GDM1 (cell line): Measurements from ENCODE around the gene RFX5.
"Not testable (repeated sequence)": the region's sequence is repeated elsewhere in the genome, so short reads cannot be mapped to it uniquely, and the experiment has no call there.

Source experiments
- DNase-seq: peaks from one replicate; lab custom pipeline; 2025; lab: John Stamatoyannopoulos, UW

RFX5 gene

DNA sequence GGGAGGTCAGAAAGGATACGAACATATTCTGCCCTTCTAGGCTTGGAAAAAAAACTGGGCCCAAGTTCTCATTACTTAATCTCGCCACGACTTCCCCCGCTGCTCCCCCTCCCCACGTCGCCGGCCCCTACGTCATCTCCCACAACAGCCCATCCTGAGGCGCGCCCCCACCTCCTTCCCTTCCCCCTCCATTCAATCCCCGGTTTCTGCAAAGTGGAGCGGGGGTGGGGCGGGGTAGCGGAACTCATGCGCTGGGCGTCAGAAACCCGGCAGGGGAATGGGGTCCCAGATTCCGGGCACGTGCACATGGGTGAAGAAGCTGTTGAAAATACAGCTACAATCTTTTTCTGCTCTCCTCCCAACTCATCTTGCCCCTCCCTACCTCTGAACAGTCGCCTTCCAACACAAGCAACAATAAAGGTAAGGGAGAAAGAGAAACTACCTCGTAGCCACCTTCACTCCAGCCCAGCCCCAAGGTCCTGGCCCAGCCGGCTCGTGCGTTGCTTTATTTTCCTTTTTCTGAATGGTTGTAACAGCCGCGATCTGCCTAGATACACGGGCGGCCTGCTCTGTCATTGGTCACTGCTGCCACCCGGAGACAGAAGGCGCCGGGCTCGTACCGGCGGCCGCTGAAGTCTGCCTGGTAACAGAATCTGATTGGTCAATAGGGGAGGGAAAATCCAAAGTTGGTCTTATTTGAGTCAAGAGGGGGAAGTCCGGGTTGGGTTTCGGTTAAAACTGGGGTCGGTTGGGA, at the start of gene RFX5:
Gene RFX5, minus strand, starts transcription at position 484 of the 754 bp plus-strand sequence. CDS start 932 bp downstream, outside the sequence.
- peak; percentile 98 for DNase-seq

DNA sequence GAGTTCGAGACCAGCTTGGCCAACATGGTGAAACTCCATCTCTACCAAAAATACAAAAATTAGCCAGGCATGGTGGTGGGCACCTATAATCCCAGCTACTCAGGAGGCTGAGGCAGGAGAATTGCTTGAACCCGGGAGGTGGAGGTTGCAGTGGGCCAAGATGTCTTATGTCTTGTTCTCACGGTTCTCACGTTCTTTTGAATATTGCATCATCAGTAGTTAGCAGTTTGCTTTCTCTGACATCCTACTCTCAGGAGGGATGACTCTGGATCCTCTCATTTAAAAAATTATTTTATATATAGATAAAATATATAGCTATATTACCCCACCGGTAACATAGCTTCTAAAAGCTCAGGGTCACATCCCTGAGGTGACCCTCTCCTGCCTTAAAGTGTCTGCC, 49.2 kb upstream of the RFX5 start:
- not testable (repeated sequence) for DNase-seq

DNA sequence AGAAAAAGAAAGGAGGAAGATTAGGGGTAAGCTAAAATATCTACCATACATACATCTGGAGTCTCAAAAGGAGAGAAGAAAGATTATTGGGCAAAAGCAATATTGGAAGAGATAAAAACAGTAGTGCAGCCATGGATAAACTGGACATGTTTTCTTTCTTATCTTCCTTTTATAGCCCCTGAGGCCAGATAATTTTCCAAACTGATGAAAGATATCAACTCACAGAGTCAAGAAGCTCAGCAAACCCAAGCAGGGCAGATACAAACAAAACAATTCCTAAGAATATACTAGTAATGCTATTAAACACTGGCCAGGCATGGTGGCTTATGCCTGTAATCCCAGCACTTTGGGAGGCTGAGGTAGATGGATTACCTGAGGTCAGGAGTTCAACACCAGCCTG, 46.5 kb upstream of the RFX5 start:
- DNase-seq: no peak

DNA sequence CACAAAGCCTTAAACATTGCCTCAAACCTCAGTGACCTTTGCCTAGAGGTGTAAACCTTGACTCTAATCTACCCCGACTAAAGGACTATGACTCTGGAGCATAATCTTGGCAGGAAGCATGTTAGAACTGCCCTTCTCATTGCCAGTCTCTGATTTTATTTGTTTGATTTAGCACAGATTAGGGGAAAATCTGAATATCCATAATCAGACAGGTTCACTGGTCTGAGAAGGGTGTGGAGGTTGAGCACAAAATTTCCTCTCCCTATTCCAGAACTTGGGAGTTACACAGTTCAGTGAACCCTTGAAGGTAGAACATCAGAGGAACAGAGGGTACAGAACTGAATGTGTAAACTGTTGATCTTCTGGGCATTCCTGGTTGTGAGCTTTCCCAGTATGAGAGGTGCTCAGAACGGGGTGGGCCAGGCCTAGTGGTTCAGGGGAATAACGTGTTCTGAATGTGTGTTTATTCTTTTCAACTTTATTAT, 44.1 kb upstream of the RFX5 start:
- no peak for DNase-seq

DNA sequence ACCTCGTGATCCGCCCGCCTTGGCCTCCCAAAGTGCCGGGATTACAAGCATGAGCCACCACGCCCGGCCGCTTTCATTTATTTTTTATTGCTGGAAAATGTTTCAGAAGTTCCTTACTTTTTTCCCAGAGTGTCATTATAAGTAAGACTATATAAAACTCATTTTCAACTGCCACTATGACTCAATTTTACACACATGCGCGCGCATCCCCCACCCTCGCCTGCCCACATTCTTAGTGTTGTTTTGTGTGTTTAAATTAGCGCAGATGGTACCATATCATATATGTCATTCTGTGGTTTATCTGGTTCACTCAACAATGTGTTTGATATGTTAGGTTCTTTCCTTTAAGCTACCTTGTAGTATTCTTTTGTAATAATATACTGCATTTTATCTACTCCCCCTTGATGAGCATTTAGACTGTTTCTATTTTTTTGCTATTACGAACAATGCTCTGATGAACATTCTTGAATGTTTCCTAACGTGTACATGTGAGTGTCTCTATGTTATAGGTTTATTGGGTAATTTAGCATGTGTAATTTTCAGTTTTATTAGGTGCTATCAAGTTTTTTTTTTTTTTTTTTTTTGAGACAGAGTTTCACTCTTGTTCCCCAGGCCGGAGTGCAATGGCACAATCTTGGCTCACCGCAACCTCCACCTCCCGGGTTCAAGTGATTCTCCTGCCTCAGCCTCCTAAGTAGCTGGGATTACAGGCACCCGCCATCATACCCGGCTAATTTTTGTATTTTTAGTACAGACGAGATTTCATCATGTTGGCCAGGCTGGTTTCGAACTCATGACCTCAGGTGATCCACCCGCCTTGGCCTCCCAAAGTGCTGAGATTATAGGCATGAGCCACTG, 43.4 kb upstream of the RFX5 start:
- DNase-seq: not testable (repeated sequence)

DNA sequence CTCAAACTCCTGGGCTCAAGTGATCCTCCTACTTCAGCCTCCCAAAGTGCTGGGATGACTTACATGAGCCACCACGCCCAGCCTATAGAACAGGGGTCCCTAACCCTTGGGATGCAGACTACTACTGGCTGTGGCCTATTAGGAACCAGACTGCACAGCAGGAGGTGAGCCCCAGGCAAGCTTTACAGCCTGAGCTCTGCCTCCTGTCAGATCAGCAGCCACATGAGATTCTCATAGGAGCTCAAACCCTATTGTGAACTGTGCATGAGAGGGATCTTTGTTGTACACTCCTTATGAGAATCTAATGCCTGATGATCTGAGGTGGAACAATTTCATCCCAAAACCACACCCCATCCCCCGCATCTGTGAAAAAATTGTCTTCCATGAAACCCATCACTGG, 39.0 kb upstream of the RFX5 start:
- no peak for DNase-seq

DNA sequence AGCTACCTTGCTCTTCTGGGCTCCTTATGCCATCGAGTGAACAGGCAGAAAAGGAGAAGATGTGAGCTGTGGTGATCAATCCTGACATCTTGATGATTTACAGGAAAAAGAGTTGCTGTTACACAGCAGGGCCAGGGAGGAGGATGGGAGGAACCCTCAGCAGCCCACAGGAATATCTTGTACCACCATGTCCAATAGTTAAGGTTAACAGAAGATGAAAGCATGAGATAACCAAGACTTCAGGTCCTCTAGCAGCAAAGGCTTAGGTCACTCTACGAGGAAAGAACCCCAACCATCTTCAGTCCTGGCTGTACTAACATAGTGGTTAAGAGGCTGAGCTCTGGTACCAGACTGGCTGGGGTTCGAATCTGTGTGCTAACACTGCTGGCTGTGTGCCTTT, 37.5 kb upstream of the RFX5 start:
- DNase-seq: no peak

DNA sequence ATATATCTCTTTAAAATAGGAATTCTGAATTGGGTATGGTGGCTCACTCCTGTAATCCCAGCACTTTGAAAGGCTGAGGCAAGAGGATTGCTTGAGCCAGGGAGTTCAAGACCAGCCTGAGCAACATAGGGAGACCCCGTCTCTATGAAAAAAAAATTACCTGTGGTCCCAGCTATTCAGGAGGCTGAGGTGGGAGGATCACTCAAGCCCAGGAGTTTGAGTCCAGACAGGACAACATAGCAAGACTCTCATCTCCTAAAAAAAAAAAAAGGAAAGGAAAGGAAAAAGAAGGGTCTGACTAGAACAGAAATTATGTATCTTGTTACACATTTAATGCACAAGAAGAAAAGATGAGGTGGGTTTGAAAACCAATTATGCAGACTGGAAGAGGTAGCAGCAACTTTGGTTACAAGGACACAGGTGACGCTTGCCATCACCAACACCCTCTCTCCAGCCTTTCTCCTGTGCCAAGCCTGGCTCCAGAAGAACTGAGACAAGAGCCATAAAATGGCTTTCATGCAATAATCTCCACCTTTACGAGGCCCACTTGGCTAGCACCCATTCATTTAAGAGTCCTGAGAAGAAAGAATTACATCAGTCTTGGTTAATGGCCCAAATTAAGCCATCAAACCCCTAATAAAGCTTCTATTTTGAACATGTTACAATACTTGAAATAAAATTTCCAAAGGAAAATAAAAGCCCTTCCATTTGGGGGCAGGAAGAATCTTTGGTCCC, 30.3 kb upstream of the RFX5 start:
- DNase-seq: no peak

DNA sequence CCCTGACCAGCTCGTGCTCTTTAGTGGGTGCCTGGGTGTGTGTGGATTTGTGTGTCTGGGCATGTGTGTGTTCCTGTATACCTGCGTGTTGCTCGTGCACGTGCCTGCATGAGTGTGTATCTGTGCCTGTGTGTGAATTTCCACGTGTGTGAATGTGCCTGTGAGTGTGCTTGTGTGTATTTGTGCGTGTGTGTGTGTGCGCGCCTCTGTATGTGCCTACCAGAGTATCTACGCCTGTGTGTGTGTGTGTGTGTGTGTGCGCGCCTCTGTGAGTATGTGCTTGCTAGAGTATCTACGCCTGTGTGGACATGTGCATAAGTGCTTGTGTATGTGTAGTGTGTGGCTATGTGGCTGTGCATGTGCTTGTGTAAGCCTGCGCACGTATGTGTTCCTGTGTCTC, 26.1 kb upstream of the RFX5 start:
- no peak for DNase-seq

DNA sequence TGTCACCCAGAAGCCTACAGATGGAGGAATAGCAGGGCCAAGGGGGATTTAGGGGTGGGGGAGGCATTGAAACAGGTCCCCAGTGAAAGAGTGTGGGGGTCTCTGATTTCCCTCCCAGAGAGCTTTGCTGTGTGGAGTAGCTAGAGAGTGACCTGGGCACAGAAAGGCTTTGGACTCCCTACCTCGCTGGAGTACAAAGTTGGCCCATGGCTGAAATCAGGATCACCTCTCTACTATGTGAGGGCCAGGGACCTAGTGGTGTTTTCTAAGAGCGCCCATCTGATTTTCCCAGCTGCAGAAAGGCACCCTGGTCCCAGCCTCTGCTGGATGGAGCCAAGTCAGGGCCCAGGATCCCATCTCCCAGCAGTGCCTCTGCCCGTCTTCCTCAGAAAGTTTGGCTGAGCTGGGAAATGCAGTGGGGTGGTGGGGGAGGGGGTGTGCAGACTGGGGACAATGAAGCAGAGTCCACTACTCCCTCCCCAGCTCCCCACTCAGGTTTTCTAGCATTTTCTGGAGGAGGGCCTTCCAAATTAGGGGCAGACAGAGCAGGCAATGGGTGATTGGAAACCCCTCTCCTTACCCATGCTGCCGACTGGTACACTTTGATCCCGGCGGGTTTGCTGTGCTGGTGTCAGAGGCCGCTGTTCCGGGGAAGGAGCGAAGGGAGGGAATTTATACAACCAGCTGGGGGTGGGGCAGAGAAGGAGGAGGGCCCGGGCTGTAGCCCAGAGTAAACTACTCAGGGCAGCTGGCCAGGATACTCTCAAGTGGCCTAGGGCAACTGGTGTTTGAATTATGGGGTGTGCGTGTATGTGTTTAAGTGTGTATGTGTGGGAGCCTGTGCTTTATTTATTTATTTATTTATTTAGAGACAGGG, 25.2 kb upstream of the RFX5 start, which contains the start of gene SELENBP1:
Gene SELENBP1, minus strand, starts transcription at position 648 of the 877 bp plus-strand sequence. Its CDS starts 64 bp downstream, at position 584.
- DNase-seq: no peak

DNA sequence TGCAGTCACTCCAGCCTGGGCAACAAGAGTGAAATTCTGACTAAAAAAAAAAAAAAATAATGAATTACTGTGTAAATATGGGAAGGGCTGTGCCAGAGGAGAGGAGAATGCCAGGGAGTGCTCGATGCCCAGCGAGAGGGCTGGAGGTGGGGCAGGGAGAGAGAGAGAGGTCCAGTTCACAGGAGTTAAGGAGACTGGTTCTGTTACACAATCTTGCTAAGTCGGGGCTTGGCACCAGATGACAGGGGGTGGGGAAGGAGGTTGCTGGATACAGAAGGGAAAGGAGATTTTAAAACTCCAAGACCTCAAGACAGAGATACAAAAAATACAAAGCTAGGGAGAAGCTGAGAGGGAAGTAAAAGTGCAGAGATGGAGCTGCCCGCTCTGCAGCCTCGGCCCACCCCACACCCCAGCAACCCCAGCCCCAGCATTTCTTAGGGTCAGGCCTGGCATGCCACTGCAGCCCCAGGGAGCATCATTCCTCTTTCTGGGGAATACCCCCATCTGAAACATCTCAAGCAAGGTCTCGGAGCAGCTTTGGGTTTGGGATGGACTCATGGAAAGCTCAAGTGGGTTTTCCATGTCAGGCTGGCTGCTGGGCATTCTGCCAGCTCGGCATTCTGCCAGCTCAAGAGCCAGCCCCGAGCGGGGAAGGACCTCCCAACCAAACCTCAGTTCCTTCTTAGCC, 24.5 kb upstream of the RFX5 start:
- DNase-seq: no peak

DNA sequence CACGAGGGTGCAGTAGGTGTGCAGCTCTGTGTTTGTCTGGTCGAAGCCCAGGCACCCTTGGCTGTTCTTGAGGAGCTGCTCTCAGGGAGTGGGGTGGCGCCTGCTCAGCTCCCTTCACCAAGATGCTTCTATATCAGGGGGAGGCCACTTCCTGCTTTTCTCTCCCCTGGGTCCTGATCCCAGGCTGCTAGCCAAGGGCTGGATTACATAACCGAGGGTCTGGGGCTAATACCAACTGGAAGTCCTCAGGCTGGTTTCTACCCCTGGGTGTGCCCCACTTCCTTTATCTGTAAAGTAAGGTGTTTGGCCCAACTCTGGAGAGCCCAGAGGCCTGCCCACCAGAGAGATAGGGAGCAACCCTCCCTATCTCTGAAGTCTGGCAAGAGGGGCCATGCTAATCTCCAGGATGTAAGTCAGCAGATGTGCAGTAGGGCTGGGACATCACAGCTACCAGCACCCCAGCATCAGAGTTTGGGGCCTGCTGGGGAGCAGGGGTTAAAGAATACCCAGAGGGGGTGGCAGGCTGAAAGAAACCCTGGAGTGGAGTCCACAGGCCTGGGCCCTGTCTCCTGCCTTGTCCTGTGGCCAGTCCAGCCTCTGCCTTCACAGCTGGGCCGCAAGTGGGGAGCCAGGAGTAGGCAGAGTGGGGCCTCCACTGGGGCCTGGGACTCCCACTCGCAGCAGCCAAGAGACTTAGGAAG, 23.3 kb upstream of the RFX5 start:
- no peak for DNase-seq

DNA sequence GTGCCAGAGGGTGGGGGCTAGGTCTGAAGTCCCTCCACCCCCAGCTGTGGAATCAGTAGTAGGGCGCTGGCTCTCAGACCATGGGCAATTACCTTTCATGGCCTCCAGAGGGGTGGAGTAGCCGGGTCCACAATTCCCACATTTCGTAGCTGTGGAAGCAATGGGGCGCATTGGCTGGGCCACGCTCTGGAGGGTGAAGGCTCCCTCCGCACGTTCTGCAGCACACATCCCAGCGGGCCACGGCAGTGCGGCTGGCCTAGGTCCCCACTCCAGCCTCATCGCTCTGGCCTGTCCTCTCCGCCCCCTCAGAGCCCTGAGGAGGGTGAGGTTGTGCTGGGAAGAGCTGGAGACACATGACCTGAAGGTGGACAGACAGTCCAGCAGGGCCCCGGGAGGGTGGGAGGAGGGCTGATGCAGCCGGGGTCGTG, 22.6 kb upstream of the RFX5 start:
- DNase-seq: no peak

DNA sequence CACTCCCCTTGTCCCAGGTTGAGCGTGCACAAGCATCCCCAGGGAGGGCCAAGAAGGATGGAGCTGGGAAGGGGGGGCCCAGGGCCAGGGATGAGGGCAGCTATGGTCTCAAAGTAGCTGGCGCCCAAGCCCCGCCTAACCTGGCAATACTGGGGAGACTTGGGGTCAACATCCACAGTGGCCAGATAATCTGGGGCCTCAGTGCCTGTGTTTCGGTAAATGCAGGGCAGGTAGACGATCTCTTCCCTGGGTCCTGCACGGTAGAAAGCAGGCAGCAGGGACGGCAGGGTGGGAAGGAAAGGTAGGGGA, 22.2 kb upstream of the RFX5 start:
- no peak for DNase-seq

DNA sequence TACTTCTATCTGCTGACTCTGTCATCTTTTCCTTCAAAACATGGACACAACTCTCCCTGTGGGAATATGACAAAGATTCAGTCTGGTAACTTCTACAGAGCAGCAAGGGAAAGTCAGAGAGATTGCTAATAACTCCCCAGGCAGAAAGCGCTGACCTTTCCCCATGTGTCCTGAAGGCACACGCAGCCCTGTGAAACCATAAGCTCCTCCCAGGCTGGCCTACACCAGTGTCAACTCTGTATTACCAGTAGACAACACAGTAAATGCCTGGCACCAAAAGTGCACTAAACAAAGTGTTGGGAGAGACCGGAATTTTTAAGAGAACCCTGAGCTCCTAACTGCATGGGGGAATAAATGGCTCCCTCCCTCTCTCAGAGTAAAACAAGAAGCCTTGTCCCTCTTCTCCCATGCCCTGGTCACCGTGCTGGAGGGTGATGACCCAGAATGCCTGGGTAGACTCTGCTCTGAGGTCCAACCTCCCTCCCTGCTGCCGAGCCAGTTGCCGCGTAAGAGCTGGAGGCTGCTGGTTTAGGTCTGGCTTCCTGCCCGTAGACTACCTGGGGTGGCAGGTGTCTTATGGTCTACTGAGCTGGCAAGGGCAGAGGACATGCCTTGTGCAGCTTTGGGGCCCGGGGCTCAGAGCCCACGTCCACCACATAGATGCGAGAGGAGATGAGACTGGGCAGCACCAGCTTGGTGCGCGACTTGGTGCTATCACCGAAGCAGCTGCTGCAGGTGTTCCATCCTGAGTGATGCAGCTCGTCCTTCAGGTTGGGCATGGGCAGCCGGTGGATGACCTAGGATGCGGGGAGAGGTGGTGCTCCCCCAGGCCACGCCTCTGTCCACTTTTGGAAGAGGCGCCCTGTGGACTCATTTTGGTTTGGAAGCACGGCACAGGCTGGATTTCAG, 21.6 kb upstream of the RFX5 start:
- no peak for DNase-seq

DNA sequence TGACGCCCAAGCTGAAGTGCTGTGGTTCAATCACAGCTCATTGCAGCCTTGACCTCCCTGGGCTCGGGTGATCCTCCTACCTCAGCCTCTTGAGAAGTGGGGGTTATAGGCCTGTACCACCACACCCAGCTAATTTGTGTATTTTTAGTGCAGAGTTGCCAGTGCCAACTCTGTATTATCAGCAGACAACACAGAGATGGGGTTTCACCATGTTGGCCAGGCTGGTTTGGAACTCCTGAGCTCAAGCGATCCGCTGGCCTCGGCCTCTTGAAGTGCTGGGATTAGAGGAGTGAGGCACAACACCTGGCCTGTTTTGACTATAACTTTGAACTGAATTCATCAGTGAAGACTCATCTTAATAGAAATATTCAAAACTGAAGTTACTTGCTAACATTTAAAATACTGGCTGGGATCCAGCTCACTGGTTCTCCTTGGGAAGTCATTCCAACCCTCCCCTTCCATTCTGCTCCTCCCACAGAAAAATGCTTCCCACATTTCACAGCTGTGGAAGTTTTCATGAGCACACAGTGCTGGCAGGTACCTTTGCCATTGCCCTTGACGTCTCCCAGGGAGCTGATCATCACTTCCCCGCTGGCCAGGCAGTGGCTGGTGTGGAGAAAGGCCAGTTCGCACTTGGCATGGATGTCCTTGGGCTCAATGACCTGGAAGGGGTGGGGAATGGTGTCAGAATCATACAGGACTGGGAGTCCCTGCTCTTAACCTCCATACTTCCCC, 20.8 kb upstream of the RFX5 start:
- no peak for DNase-seq

DNA sequence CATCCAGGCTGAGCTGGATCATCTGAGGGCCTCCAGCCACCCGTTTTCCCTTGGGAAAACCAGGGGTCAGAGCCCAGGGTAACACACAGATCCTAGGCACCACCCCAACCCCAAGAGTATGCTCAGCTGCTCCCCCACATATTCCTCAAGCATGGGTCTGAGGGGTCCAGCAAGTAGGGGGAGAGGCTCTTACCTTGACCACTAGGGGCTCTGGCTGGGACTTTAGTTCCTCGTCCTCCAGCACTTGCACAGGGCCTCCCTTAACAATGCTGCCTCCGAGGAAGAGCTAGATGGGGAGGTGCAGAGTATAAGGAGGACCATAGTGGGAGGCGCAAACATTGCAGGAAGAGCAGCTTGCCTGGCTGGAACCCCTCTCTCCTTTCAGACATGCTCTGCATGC, 17.9 kb upstream of the RFX5 start:
- DNase-seq: no peak
